Endothelial cell of umbilical vein (primary cell): ENCODE data around the gene AKAP6.

ENCODE experiments used
- CTCF ChIP-seq, 2 donors: IDR thresholded peaks; 1 replicate in 1 of 2; 2 replicates in 1 of 2; pipeline ENCODE4 v1.5.1; 2011; ENCODE audit warnings: low read length in 2 of 2, mild to moderate bottlenecking in 2 of 2, moderate library complexity in 2 of 2, control low read depth in 1 of 2, inconsistent platforms in 1 of 2, low read depth in 1 of 2; ENCODE audit not compliant: insufficient read depth in 1 of 2; ENCODE audit errors: extremely low read depth in 1 of 2
- EZH2 ChIP-seq: IDR thresholded peaks from 2 replicates; pipeline ENCODE4 v1.6.1; 2012; ENCODE audit warnings: borderline replicate concordance, low read depth, mild to moderate bottlenecking, moderate library complexity, low read length, inconsistent platforms; ENCODE audit not compliant: severe bottlenecking
- POLR2A ChIP-seq: IDR thresholded peaks from 2 replicates; pipeline ENCODE4 v1.6.1; 2012; ENCODE audit warnings: low read depth, mild to moderate bottlenecking, control low read depth, low read length
- POLR2AphosphoS5 ChIP-seq: IDR thresholded peaks from 2 replicates; pipeline ENCODE4 v1.6.1; 2012; ENCODE audit warnings: low read depth, mild to moderate bottlenecking, control low read depth, low read length, moderate library complexity; ENCODE audit not compliant: insufficient read depth

GRCh38 chr14:32512348-32512747, 183.2 kb downstream of the AKAP6 start:
- TF ChIP-seq CTCF (IDR thresholded peaks at IDR 0.05; ENCODE audit: extremely low read depth in 1 of 2, insufficient read depth in 1 of 2, low read depth in 1 of 2, low read length in 2 of 2), result no peak
- TF ChIP-seq EZH2, result no peak
- no peak for TF ChIP-seq POLR2A
- TF ChIP-seq POLR2AphosphoS5, result no peak
